Fibroblast of the aortic adventitia (primary cell): ENCODE data around the gene MAPK8IP3. TPM values are rescaled to one million over a fixed set of nuclear protein-coding genes. Genes with fewer than 3 reads are reported as not detected.
"Not testable (repeated sequence)": the region's sequence is repeated elsewhere in the genome, so short reads cannot be mapped to it uniquely, and the experiment has no call there.

ENCODE experiments used
- DNase-seq: peaks from one replicate; pipeline ENCODE4 v3.0.0-alpha.2; 2010; ENCODE audit warnings: low read depth
- H3K4me3 ChIP-seq: 2 replicates; pipeline ENCODE4 v1.5.1; 2011; ENCODE audit warnings: low read depth, mild to moderate bottlenecking, control low read depth, low read length, moderate library complexity
- total RNA-seq: library from RNA; depleted of rRNA; stranded (reverse); fragments of >200 nt; gene quantifications from 2 replicates; pipeline ENCODE4 v1.2.3, GENCODE V29; 2012; ENCODE audit warnings: low replicate concordance
- TF ChIP-seq, protein P1 (sequence below): IDR thresholded peaks from 2 replicates; pipeline ENCODE4 v1.5.1; 2011; ENCODE audit warnings: mild to moderate bottlenecking, low read length, control low read depth, inconsistent platforms; ENCODE audit not compliant: insufficient read depth

MAPK8IP3 gene
- total RNA-seq, 1 donor, result 27.3 TPM

GRCh38 chr16:1729445-1729844 is 23.4 kb downstream of the MAPK8IP3 start:
- H3K4me3 ChIP-seq, result no peak overlapping the region
- no peak for DNase-seq
- TF ChIP-seq, protein P1, sequence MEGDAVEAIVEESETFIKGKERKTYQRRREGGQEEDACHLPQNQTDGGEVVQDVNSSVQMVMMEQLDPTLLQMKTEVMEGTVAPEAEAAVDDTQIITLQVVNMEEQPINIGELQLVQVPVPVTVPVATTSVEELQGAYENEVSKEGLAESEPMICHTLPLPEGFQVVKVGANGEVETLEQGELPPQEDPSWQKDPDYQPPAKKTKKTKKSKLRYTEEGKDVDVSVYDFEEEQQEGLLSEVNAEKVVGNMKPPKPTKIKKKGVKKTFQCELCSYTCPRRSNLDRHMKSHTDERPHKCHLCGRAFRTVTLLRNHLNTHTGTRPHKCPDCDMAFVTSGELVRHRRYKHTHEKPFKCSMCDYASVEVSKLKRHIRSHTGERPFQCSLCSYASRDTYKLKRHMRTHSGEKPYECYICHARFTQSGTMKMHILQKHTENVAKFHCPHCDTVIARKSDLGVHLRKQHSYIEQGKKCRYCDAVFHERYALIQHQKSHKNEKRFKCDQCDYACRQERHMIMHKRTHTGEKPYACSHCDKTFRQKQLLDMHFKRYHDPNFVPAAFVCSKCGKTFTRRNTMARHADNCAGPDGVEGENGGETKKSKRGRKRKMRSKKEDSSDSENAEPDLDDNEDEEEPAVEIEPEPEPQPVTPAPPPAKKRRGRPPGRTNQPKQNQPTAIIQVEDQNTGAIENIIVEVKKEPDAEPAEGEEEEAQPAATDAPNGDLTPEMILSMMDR, result no peak

DNA sequence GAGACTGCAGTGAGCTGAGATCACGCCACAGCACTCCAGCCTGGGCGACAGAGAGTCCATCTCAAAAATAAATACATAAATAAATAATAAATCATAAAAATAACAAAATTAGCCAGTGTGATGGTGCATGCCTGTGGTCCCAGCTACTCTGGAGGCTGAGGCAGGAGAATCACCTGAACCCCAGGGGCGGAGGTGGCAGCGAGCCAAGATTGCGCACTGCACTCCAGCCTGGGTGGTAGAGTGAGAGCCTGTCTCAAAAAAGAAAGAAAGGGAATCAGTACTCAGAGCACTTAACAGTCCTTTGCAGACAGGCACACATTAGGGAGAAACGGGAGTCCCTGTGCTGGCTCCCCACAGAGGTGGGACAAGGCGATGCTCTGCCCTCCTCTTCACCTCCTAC is 25.1 kb downstream of the MAPK8IP3 start:
- H3K4me3 ChIP-seq, result no peak overlapping the region
- DNase-seq, result no peak
- TF ChIP-seq, protein P1, result no peak

DNA sequence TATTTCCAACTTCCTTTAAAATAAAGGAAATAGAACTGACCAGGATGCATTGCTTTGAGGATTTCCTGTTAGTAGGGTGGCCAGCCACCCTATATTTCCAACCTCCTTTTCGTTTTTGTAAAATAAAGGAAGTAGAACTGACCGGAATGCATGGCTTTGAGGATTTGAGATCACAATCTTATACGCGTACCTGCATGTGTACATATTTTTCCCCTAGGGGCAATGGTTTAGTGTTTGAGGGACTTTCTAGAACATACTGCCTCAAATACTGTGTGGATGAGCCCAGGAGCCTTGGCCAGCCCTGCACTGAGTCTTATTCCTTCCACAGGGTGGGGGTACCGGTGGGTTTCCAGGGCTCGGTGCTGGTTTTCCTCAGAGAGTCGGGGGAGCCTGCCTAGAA is 25.6 kb downstream of the MAPK8IP3 start:
- no peak overlapping the region for H3K4me3 ChIP-seq

DNA sequence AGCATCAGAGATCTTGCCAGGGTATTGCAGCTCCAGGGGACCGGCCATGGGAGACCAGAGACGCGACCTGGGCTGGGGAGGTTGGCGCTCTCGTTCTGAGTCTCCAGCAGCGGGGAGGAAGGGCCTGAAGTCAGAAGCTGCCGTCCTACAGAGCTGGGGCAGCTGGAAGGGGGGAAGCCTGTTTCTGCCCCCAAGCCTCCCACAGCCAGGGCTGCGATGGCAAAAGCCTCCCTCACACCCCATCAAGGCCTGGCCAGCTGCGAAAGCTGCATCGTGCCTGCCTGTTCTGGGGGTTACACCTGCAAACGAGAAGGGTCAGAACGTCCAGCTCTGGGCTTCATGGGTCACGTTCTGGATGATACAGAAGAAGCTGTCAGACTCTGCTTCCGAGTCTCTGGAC is 26.1 kb downstream of the MAPK8IP3 start:
- H3K4me3 ChIP-seq, result no peak overlapping the region
- no peak for DNase-seq
- TF ChIP-seq, protein P1, result no peak

More for the DNA sequence above, 25.6 kb downstream of the MAPK8IP3 start:
- no peak for DNase-seq
- TF ChIP-seq, protein P1, result no peak

DNA sequence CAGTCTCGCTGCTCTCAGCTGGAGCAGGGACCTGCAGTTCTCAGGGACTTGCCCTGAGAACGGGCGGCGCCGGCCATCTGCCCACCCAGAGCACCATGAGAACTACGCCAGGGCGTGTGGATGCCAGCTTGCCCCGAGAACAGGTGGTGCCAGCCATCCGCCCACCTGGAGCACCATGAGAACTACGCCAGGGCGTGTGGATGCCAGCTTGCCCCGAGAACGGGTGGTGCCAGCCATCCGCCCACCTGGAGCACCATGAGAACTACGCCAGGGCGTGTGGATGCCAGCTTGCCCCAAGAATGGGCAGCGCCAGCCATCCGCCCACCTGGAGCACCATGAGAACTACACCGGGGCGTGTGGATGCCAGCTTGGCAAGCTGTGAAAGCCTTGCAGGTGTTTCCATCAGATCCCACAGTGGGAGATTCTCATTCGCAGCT is 26.6 kb downstream of the MAPK8IP3 start:
- H3K4me3 ChIP-seq, DNase-seq: not testable (repeated sequence)

- TF ChIP-seq, protein P1, result no peak
- H3K4me3 ChIP-seq, result no peak overlapping the region
- no peak for DNase-seq
Measured at GRCh38 chr16:1734123-1734522, 28.1 kb downstream of the MAPK8IP3 start.

- no peak for DNase-seq
Measured at GRCh38 chr16:1734816-1735215, 28.8 kb downstream of the MAPK8IP3 start.

More at GRCh38 chr16:1734816-1735215, 28.8 kb downstream of the MAPK8IP3 start:
- TF ChIP-seq, protein P1, result no peak
- H3K4me3 ChIP-seq, result no peak overlapping the region
